Liver (tissue), 9 donors: ENCODE results near the gene HEXIM1. TPM values are rescaled to one million over a fixed set of nuclear protein-coding genes. Genes with fewer than 3 reads are reported as not detected.

Experiments
- DNase-seq: peaks from one replicate; pipeline ENCODE4 v3.0.0-alpha.2; 2017; ENCODE audit warnings: low spot score
- H3K27ac ChIP-seq, 2 donors: one replicate each; pipeline ENCODE4 v1.7.0; 2013; ENCODE audit warnings: inconsistent platforms in 2 of 2, low read length in 2 of 2, control low read depth in 1 of 2, low read depth in 1 of 2, mild to moderate bottlenecking in 1 of 2
- H3K27me3 ChIP-seq, 4 donors: one replicate each; pipeline versions ENCODE4 v1.6.1 to v1.7.0; 2013; ENCODE audit warnings: low read length in 3 of 4, inconsistent platforms in 1 of 4, mild to moderate bottlenecking in 1 of 4, moderate library complexity in 1 of 4; ENCODE audit not compliant: control insufficient read depth in 4 of 4, insufficient read depth in 4 of 4
- H3K36me3 ChIP-seq, 4 donors: one replicate each; pipeline versions ENCODE4 v1.6.1 to v1.7.0; 2013; ENCODE audit warnings: low read length in 3 of 4, mild to moderate bottlenecking in 3 of 4, low read depth in 1 of 4, moderate library complexity in 1 of 4; ENCODE audit not compliant: control insufficient read depth in 4 of 4, insufficient read depth in 3 of 4
- H3K4me1 ChIP-seq, 4 donors: one replicate each; pipeline versions ENCODE4 v1.6.1 to v1.7.0; 2013; ENCODE audit warnings: low read length in 3 of 4, mild to moderate bottlenecking in 3 of 4, moderate library complexity in 1 of 4; ENCODE audit not compliant: control insufficient read depth in 4 of 4, insufficient read depth in 4 of 4
- H3K4me3 ChIP-seq, 3 donors: one replicate each; pipeline versions ENCODE4 v1.6.1 to v1.7.0; 2013; ENCODE audit warnings: low read length in 3 of 3, control low read depth in 1 of 3, low read depth in 1 of 3, mild to moderate bottlenecking in 1 of 3
- H3K9ac ChIP-seq, 2 donors: one replicate each; pipeline ENCODE4 v1.7.0; 2013; ENCODE audit warnings: low read length in 2 of 2, mild to moderate bottlenecking in 2 of 2, moderate library complexity in 2 of 2, control low read depth in 1 of 2, low read depth in 1 of 2
- H3K9me3 ChIP-seq, 4 donors: one replicate each; pipeline versions ENCODE4 v1.6.1 to v1.7.0; 2013; ENCODE audit warnings: low read length in 3 of 4; ENCODE audit not compliant: control insufficient read depth in 4 of 4
- EGR1 ChIP-seq, 2 donors: IDR thresholded peaks; 2 replicates each; pipeline ENCODE4 v1.6.1; 2016 to 2018; ENCODE audit warnings: antibody characterized with exemption in 2 of 2, low read depth in 2 of 2
- FOXA1 ChIP-seq: IDR thresholded peaks from 2 replicates; pipeline ENCODE4 v1.6.1; 2016; ENCODE audit warnings: antibody characterized with exemption
- FOXA2 ChIP-seq: IDR thresholded peaks from 2 replicates; pipeline ENCODE4 v1.6.1; 2016; ENCODE audit warnings: antibody characterized with exemption
- GABPA ChIP-seq, 2 donors: IDR thresholded peaks in 1 of 2; conservative IDR thresholded peaks in 1 of 2; 2 replicates each; pipeline ENCODE4 v1.6.1; 2016; ENCODE audit warnings: antibody characterized with exemption in 2 of 2, mild to moderate bottlenecking in 1 of 2, moderate library complexity in 1 of 2
- HNF4A ChIP-seq, 2 donors: conservative IDR thresholded peaks; 2 replicates each; pipeline ENCODE4 v1.6.1; 2016; ENCODE audit warnings: antibody characterized with exemption in 2 of 2, mild to moderate bottlenecking in 2 of 2
- JUND ChIP-seq, 2 donors: IDR thresholded peaks; 2 replicates each; pipeline ENCODE4 v1.6.1; 2016; ENCODE audit warnings: antibody characterized with exemption in 2 of 2
- NR2F2 ChIP-seq: IDR thresholded peaks from 2 replicates; pipeline ENCODE4 v1.6.1; 2016; ENCODE audit warnings: antibody characterized with exemption
- RXRA ChIP-seq, 2 donors: IDR thresholded peaks; 2 replicates each; pipeline ENCODE4 v1.6.1; 2017 to 2018; ENCODE audit warnings: antibody characterized with exemption in 2 of 2, mild to moderate bottlenecking in 1 of 2
- SP1 ChIP-seq: IDR thresholded peaks from 2 replicates; pipeline ENCODE4 v1.6.1; 2018; ENCODE audit warnings: antibody characterized with exemption, mild to moderate bottlenecking
- TAF1 ChIP-seq: conservative IDR thresholded peaks from 2 replicates; pipeline ENCODE4 v1.6.1; 2016; ENCODE audit warnings: antibody characterized with exemption, mild to moderate bottlenecking
- YY1 ChIP-seq: IDR thresholded peaks from 2 replicates; pipeline ENCODE4 v1.6.1; 2016; ENCODE audit warnings: antibody characterized with exemption, mild to moderate bottlenecking
- WGBS: extraction: QIAGEN DNeasy Blood & Tissue Kit; methylation state at CpG from one replicate; pipeline ENCODE4 v1.1.7; 2013; 5-methylcytosine and 5-hydroxymethylcytosine counted together
- polyA plus RNA-seq, 2 donors: library from polyadenylated mRNA; stranded (reverse) in 1 of 2; unstranded in 1 of 2; fragments of 200-250 nt in 1 of 2; fragments of >200 nt in 1 of 2; fragmentation: Nextera tagmentation in 1 of 2; extraction: Ambion mirVana in 1 of 2; gene quantifications; one replicate each; pipeline versions ENCODE4 v1.2.1 to v1.2.3, GENCODE V29; 2013 to 2015
- total RNA-seq, 2 donors: library from RNA; depleted of rRNA; stranded (reverse); fragments of >200 nt; gene quantifications; one replicate each; pipeline ENCODE4 v1.2.3, GENCODE V29; 2014
- TF ChIP-seq, protein P1 (sequence below): IDR thresholded peaks from 2 replicates; pipeline ENCODE4 v1.6.1; 2016; ENCODE audit warnings: antibody characterized with exemption, mild to moderate bottlenecking
- TF ChIP-seq, protein P2 (sequence below): IDR thresholded peaks from 2 replicates; pipeline ENCODE4 v1.6.1; 2016; ENCODE audit warnings: antibody characterized with exemption
- TF ChIP-seq, protein P3 (sequence below): IDR thresholded peaks from 2 replicates; pipeline ENCODE4 v1.6.1; 2016; ENCODE audit warnings: antibody characterized with exemption
- TF ChIP-seq, protein P4 (sequence below): IDR thresholded peaks from 2 replicates; pipeline ENCODE4 v1.6.1; 2016; ENCODE audit warnings: antibody characterized with exemption
- TF ChIP-seq, protein P5 (sequence below): fragments of 150-350 bp; IDR thresholded peaks from 2 replicates; pipeline ENCODE4 v1.5.1; 2017; ENCODE audit warnings: improper control_type of control experiment, low read depth, low read length; ENCODE audit not compliant: missing input control
- donor health status: healthy.
- donor health status: healthy.
- donor health status: healthy.
- donor health status: healthy.
- donor health status: healthy.

The HEXIM1 gene
- total and polyA plus RNA-seq, 4 donors = 7.4 to 14.3 (median 12.3) TPM

DNA sequence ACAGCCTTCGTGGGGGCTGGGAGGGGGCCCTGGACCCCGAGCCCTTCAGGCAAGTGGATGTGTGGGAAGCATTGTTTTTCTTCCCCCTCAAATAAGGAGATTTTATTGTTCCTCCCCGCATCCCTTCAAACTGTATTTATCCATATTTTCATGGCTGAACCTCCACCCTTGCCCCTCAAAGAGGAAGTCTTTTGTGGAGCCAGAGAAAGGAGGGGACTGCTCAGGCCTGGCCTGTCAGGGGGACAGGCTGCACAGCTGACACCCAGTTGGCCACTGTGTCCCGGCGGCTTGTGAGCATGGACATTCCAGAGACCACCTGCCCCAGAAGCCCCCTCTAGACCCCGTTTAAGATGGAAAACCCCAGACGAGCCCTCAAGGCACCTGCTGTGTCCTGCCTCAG is 29.3 kb downstream of the HEXIM1 start:
- no peaks in the 10 kb centered on the region for H3K9me3 ChIP-seq
- H3K9ac ChIP-seq = no peak overlapping the region
- no peaks in the 10 kb centered on the region for H3K36me3 ChIP-seq
- no peak for DNase-seq
- no peaks in the 10 kb centered on the region for H3K27me3 ChIP-seq
- H3K4me3 ChIP-seq = no peak overlapping the region
- TF ChIP-seq, protein P1, sequence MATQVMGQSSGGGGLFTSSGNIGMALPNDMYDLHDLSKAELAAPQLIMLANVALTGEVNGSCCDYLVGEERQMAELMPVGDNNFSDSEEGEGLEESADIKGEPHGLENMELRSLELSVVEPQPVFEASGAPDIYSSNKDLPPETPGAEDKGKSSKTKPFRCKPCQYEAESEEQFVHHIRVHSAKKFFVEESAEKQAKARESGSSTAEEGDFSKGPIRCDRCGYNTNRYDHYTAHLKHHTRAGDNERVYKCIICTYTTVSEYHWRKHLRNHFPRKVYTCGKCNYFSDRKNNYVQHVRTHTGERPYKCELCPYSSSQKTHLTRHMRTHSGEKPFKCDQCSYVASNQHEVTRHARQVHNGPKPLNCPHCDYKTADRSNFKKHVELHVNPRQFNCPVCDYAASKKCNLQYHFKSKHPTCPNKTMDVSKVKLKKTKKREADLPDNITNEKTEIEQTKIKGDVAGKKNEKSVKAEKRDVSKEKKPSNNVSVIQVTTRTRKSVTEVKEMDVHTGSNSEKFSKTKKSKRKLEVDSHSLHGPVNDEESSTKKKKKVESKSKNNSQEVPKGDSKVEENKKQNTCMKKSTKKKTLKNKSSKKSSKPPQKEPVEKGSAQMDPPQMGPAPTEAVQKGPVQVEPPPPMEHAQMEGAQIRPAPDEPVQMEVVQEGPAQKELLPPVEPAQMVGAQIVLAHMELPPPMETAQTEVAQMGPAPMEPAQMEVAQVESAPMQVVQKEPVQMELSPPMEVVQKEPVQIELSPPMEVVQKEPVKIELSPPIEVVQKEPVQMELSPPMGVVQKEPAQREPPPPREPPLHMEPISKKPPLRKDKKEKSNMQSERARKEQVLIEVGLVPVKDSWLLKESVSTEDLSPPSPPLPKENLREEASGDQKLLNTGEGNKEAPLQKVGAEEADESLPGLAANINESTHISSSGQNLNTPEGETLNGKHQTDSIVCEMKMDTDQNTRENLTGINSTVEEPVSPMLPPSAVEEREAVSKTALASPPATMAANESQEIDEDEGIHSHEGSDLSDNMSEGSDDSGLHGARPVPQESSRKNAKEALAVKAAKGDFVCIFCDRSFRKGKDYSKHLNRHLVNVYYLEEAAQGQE = no peak
- no peak for TF ChIP-seq SP1
- TF ChIP-seq JUND (IDR thresholded peaks at IDR 0.05) = no peak
- TF ChIP-seq, protein P2, sequence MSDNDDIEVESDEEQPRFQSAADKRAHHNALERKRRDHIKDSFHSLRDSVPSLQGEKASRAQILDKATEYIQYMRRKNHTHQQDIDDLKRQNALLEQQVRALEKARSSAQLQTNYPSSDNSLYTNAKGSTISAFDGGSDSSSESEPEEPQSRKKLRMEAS = no peak
- TF ChIP-seq TAF1 = no peak
- TF ChIP-seq NR2F2 = no peak
- no peak for TF ChIP-seq GABPA (IDR thresholded peaks at IDR 0.05 in 1 of 2, conservative IDR thresholded peaks at IDR 0.05 in 1 of 2)
- no peak for TF ChIP-seq EGR1 (IDR thresholded peaks at IDR 0.05; ENCODE audit: low read depth in 2 of 2)
- TF ChIP-seq, protein P3, sequence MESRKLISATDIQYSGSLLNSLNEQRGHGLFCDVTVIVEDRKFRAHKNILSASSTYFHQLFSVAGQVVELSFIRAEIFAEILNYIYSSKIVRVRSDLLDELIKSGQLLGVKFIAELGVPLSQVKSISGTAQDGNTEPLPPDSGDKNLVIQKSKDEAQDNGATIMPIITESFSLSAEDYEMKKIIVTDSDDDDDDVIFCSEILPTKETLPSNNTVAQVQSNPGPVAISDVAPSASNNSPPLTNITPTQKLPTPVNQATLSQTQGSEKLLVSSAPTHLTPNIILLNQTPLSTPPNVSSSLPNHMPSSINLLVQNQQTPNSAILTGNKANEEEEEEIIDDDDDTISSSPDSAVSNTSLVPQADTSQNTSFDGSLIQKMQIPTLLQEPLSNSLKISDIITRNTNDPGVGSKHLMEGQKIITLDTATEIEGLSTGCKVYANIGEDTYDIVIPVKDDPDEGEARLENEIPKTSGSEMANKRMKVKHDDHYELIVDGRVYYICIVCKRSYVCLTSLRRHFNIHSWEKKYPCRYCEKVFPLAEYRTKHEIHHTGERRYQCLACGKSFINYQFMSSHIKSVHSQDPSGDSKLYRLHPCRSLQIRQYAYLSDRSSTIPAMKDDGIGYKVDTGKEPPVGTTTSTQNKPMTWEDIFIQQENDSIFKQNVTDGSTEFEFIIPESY = no peak
- TF ChIP-seq, protein P4, sequence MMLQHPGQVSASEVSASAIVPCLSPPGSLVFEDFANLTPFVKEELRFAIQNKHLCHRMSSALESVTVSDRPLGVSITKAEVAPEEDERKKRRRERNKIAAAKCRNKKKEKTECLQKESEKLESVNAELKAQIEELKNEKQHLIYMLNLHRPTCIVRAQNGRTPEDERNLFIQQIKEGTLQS = no peak
- no peak for TF ChIP-seq RXRA (IDR thresholded peaks at IDR 0.05)
- no peak for TF ChIP-seq YY1
- TF ChIP-seq, protein P5, sequence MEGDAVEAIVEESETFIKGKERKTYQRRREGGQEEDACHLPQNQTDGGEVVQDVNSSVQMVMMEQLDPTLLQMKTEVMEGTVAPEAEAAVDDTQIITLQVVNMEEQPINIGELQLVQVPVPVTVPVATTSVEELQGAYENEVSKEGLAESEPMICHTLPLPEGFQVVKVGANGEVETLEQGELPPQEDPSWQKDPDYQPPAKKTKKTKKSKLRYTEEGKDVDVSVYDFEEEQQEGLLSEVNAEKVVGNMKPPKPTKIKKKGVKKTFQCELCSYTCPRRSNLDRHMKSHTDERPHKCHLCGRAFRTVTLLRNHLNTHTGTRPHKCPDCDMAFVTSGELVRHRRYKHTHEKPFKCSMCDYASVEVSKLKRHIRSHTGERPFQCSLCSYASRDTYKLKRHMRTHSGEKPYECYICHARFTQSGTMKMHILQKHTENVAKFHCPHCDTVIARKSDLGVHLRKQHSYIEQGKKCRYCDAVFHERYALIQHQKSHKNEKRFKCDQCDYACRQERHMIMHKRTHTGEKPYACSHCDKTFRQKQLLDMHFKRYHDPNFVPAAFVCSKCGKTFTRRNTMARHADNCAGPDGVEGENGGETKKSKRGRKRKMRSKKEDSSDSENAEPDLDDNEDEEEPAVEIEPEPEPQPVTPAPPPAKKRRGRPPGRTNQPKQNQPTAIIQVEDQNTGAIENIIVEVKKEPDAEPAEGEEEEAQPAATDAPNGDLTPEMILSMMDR = no peak
- no peak for TF ChIP-seq FOXA2
- no peak overlapping the region for H3K27ac ChIP-seq
- WGBS = 91% methylated on average over 7 of the region's 7 CpGs
- peaks cover 0 to 8% (median 5%) of the 10 kb centered on the region in 4 donors for H3K4me1 ChIP-seq

DNA sequence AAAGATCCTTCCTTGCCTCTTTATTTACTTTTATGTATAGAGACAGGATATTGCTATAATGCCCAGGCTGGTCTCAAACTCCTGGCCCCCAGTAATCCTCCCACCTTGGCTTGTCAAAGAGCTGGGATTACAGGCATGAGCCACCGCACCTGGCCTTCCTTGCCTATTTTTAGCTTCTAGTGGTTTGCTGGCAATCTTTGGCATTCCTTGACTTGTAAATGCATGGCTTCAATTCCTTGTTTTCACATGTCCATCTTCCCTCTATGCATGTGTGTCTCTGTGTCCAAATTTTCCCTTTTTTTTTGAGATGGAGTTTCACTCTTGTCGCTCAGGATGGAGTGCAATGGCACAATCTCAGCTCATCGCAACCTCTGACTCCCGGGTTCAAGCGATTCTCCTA is 35.9 kb downstream of the HEXIM1 start:
- H3K9me3 ChIP-seq = no peaks in the 10 kb centered on the region
- no peaks in the 10 kb centered on the region for H3K27me3 ChIP-seq
- H3K4me3 ChIP-seq = no peak overlapping the region
- no peak overlapping the region for H3K9ac ChIP-seq
- DNase-seq = no peak
- 96% methylated on average over 5 of the region's 5 CpGs for WGBS
- TF ChIP-seq FOXA1 = no peak
- no peak for TF ChIP-seq YY1
- TF ChIP-seq, protein P4 = no peak
- TF ChIP-seq HNF4A (conservative IDR thresholded peaks at IDR 0.05) = no peak
- no peak for TF ChIP-seq SP1
- TF ChIP-seq NR2F2 = no peak
- no peak for TF ChIP-seq RXRA (IDR thresholded peaks at IDR 0.05)
- no peaks in the 10 kb centered on the region for H3K36me3 ChIP-seq
- H3K4me1 ChIP-seq = no peaks in the 10 kb centered on the region
- H3K27ac ChIP-seq = no peak overlapping the region
